ENCODE data around the gene ATP7B.

ATP7B gene

GRCh38 chr13:51961493-51962403 is 49.5 kb downstream of the ATP7B start:
- in situ Hi-C loops (cut with HindIII; ENCODE audit: low sequenced_read_pairs), result no loop called here
- no peak for DNase-seq (ENCODE audit: low read depth)
- no peak overlapping the region for H3K4me3 ChIP-seq (ENCODE audit: low read depth, low read length)
- TF ChIP-seq CTCF (IDR thresholded peaks at IDR 0.05; ENCODE audit: low read depth, low read length, missing control alignments), result no peak

- in situ Hi-C loops (cut with HindIII; ENCODE audit: low sequenced_read_pairs), result no loop called here
- DNase-seq (ENCODE audit: low read depth), result no peak
- TF ChIP-seq CTCF (IDR thresholded peaks at IDR 0.05; ENCODE audit: low read depth, low read length, missing control alignments), result no peak
Measured at GRCh38 chr13:51960766-51961165, 50.5 kb downstream of the ATP7B start.

DNA sequence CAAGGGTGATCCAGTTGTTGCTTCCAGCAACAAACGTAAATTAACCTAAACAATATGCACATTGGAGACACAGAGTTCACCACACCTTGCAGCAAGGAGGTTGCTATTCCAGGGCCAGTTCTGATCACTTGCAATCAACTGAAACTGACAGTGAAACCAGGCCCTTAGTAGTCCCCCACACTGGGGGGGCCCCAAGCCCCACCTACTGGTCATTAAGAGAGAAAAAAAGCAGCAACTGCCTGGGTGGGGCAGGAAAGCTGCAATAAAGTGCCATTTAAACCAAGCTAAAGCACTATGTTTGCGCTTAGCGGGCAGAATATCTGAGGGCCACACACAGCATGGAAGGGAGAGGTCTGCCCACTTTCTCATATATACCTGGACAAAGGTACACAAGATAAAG is 51.5 kb downstream of the ATP7B start:
- no peak overlapping the region for H3K4me3 ChIP-seq (ENCODE audit: low read depth, low read length)
- in situ Hi-C loops (cut with HindIII; ENCODE audit: low sequenced_read_pairs), result no loop called here
- no peak for TF ChIP-seq CTCF (IDR thresholded peaks at IDR 0.05; ENCODE audit: low read depth, low read length, missing control alignments)
- no peak for DNase-seq (ENCODE audit: low read depth)

More at GRCh38 chr13:51960766-51961165, 50.5 kb downstream of the ATP7B start:
- H3K4me3 ChIP-seq (ENCODE audit: low read depth, low read length), result no peak overlapping the region

- in situ Hi-C loops (cut with HindIII; ENCODE audit: low sequenced_read_pairs), result no loop called here
- TF ChIP-seq CTCF (IDR thresholded peaks at IDR 0.05; ENCODE audit: low read depth, low read length, missing control alignments), result no peak
- no peak for DNase-seq (ENCODE audit: low read depth)
Measured at GRCh38 chr13:51958217-51958547, 53.1 kb downstream of the ATP7B start.

DNA sequence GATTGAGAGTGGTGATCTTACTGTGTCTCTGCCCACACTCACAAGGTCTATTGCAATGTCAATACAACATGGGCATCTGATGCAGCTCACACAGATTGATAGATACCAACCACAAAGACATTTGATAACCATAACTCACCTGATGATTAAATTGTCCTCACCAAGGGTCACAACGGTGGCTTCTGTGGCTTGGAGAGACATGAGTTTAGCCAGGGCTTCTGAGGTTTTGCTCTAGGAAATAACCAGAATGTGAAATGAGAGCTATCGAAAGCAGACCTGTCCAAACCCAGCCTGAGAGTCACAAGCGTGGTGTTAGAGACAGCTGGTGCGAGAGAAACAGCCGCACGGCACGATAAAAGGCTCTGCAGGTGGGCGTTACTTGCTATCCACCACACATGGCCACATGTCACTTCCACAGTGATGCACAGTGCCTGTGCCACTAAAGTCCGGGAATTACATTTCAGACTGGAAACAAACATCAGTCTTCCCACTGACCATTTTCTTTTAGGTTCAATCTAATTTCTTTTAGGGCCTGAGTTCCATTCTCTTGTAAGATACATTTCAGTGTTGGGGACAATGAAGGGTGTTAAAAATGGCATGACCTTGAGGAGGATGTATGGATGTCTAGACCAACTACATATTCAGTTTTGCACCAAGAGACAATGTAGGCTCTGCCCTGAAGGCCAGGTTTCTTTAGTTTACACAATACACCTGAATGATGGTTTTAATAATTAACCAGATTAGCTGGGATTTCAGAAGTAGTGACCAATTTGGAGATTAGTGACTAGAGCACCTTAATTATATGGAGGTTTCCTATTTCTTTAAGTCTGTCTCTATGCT is 53.7 kb downstream of the ATP7B start:
- no peak for DNase-seq (ENCODE audit: low read depth)
- no peak for TF ChIP-seq CTCF (IDR thresholded peaks at IDR 0.05; ENCODE audit: low read depth, low read length, missing control alignments)
- in situ Hi-C loops (cut with HindIII; ENCODE audit: low sequenced_read_pairs), result no loop called here
- H3K4me3 ChIP-seq (ENCODE audit: low read depth, low read length), result no peak overlapping the region

More at GRCh38 chr13:51958217-51958547, 53.1 kb downstream of the ATP7B start:
- H3K4me3 ChIP-seq (ENCODE audit: low read depth, low read length), result no peak overlapping the region

DNA sequence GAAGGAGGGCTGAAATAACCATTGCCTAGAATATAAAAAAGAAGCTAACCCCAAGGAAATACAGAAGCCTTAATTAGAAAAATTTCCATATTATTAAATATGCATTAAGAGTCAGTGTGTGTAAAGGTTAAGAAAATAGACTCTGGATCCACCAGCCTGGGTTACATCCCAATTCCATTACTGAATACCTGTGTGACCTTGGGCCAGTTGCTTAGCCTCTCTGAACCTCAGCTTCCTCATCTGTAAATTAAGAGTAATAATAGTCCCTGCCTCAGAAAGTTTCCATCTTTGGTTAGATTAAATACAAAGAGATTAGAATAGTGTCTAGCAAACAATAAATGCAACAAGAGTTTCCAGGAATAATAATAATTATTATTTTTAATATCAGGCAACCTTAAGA is 54.5 kb downstream of the ATP7B start:
- H3K4me3 ChIP-seq (ENCODE audit: low read depth, low read length), result no peak overlapping the region
- no peak for DNase-seq (ENCODE audit: low read depth)
- in situ Hi-C loops (cut with HindIII; ENCODE audit: low sequenced_read_pairs), result no loop called here

More for the DNA sequence above, 54.5 kb downstream of the ATP7B start:
- no peak for TF ChIP-seq CTCF (IDR thresholded peaks at IDR 0.05; ENCODE audit: low read depth, low read length, missing control alignments)

Data from astrocyte of the cerebellum (primary cell).